HG03159 (cell line): ENCODE data around the gene CMTM7.

ENCODE experiments used
- ATAC-seq: cut with Tn5 transposase; IDR thresholded peaks from one replicate; pipeline ENCODE4 v1.9.1; 2021; ENCODE audit warnings: mild to moderate bottlenecking, moderate library complexity; ENCODE audit not compliant: unreplicated experiment

Gene CMTM7

DNA sequence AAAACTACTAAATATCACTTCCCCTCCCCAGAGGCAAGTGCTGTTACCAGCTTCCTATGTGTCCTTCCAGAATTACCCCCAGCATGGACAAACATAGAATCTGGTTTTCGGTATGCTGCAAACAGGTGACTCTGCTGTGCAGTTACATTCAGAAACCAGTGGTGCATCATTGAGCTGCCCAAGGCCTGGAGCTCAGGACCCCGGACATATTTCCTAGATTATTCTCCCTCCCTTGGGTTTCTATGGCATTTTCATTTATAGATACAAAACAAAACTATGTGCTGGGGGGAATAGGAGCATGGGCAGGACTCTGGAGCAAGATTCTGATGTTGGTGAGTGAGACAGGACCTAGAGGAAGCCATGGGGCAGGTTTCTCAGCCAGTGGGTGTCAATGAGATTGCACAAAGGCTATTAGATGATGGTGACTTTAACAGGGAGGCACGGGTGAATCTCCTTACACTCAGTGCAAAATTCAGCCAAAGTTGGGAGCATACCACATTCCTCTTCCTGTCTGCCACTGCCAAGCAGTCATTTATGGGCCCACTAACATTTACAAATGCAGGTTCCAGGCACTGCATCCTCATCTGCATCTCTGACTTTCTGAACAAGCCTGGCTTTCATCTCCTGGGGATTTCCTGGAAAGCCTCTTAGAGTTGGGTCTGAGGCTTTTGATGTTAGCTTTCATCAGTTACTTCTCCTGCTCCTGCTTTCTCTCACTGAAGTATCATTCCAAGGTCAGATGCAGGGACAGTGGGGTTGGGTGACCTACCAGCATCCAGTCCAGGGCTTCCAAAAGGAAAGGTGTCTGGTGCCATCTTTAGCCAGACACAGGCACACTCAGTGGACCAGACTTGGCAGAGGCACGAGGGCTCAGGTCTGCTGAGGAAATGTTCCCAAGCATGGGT lies 44.5 kb downstream of the CMTM7 start:
- no peak for ATAC-seq

DNA sequence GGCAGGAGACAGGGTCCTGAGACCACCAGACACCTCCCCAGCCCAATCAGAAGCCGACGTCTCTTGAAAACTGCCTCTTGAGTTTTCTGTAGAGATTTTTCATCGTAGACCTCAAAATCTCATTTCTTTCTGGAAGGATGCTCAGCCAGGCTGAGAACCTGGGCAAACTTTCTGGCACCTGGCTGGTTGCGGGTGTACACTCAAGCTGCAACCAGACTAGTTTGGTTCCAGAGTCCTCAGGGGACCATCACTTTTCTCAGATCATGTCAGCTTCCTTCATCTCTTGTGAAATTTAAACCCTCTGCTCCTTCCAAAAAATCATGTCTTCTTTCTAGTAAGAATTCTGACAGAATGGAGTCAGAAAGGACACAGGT lies 45.1 kb downstream of the CMTM7 start:
- ATAC-seq: peak; percentile 37

DNA sequence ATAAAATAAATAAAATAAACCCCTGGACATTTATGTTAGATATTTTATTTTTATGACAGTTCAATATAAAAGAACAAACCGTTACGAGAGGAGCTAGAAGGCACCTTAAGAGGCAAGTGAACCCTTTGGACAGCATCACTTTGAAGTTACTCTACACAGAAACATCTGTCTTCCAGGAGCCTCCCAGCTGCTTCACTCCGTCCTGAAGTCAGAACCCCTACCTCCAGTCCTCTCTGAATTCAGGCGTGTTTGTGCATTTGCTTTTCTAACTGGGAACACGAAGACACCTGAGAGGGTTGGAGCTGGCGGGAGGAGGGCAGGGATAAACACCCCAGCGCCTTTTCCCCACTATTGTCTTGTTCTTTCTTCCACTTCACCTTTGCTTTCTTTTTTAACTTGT lies 46.2 kb downstream of the CMTM7 start:
- no peak for ATAC-seq

- ATAC-seq: peak; percentile 87
Measured at GRCh38 chr3:32438596-32439344, 47.1 kb downstream of the CMTM7 start.

DNA sequence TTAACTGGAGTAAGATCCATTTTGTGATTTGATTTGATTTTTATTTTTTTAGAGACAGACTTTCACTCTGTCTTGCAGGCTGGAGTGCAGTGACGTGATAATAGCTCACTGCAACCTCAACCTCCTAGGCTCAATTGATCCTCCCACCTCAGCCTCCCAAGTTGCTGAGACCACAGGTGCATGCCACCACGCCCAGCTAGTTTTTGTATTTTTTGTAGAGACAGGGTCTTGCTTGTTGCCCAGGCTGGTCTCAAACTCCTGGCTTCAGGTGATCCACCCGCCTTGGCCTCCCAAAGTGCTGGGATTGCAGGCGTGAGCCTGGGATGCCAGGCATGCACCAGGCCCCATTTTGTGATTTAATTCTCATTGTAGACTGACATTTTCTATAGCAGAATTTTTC lies 47.8 kb downstream of the CMTM7 start:
- ATAC-seq: peak; percentile 20

GRCh38 chr3:32440611-32441350 lies 49.1 kb downstream of the CMTM7 start:
- no peak for ATAC-seq

- ATAC-seq: no peak
Measured at GRCh38 chr3:32442766-32443165, 51.1 kb downstream of the CMTM7 start.

DNA sequence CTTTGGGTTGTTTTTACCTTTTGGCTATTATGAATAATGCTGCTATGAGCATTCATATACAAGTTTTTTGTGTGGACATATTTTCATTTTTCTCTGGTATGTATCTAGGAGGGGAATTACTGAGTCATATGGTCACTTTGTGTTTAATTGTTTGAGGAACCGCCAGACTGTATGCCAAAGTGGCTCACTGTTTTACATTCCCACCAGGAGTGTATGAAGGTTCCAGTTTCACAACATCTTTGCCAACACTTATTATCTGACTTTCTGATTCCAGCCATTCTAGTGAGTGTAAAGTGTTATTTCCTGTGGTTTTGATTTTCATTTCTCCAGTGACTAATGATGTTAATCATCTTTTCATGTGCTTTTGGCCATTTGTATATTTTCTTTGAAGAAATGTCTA lies 51.8 kb downstream of the CMTM7 start:
- no peak for ATAC-seq

- no peak for ATAC-seq
Measured at GRCh38 chr3:32447865-32448400, 56.3 kb downstream of the CMTM7 start.

- ATAC-seq: no peak
Measured at GRCh38 chr3:32448686-32449474, 57.2 kb downstream of the CMTM7 start.

GRCh38 chr3:32449691-32450090 lies 58.0 kb downstream of the CMTM7 start:
- ATAC-seq: no peak

- no peak for ATAC-seq
Measured at GRCh38 chr3:32450426-32450825, 58.8 kb downstream of the CMTM7 start.

DNA sequence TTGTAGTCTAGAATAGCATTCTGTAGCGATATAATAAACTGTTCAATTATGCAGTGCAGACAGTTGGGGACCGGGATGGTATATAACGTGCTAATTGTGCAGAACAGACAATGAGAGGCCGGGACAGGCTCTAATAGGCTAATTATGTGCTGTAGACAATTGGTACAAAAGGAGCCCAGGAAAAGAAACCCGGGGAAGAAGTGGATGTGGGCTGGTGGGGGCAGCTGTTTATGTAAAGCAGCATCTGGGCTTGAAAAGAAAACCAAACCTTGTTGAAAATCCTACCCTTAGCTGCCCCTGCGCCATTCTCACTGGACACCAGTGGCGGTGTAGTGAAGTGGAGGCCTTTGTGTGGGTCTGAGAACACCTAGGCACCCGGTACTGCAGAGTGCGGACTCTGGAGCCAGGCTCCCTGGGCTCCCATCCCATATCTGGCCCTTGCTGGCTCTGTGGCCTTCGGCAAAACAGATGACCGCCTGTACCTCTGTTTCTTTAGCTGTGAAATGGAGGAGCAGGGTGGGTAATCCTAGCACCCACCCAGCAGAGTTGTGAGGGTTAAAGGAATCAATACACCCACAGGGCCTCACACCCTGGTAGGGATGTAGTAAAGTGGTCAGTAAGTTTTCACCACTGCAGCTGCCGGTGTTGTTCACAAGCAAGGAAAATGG lies 59.5 kb downstream of the CMTM7 start:
- no peak for ATAC-seq

DNA sequence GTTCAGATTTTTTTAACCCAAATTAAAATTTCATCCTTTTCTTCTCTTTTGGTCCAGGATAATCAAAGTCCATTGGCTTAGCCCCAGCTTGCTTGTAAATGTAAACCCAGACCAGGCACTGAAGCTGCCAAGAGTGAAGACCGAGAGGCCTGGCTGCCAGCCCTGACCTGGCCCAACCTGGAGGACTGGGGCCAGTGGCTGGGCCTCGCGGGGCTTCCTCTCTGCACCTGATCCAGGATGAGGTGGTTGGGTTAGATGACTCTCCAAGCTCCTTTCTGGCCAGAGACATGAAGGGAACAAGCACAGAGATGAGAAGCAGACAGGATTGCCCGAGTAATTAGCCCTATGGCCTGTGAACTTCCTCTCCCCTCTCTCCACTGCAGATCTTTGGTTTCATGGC lies 60.4 kb downstream of the CMTM7 start:
- no peak for ATAC-seq

DNA sequence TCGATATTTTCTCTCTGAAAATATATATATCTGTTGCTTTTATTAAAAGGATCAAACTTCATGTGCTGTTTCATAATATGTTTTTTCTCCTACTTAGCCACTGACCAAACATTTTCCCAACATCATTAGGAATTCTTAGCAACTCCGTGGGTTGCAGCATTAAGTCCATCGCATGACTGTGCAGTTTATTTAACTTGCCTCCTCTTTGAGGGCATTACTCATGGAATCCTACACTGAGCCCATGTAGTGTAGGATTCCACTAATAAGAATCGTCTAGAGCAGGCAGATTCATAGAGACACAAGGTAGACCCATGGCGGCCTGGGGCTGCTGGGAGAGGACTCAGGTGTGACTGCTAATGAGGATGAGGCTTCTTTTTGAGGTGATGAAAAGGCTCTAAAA lies 61.7 kb downstream of the CMTM7 start:
- no peak for ATAC-seq

DNA sequence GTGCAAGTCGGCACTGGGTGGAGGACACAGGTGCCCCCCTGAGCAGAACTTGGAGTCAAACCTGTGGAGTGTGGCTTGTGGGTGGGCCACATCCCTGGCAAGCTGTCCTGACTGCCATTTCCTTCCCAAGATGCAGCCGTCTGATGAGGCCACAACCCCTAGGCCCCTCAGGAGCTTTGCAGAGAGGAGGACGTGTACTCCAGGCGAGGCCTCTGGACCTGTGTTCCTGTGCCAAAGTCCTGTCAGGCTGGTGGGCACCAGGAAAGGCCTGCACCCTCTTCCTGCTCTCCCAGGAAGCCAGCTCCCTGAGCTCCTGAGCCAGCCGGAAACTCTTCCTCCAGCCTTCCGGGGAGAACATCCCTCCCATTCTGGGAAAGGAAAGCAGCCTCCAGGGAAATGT lies 62.5 kb downstream of the CMTM7 start:
- ATAC-seq: no peak

DNA sequence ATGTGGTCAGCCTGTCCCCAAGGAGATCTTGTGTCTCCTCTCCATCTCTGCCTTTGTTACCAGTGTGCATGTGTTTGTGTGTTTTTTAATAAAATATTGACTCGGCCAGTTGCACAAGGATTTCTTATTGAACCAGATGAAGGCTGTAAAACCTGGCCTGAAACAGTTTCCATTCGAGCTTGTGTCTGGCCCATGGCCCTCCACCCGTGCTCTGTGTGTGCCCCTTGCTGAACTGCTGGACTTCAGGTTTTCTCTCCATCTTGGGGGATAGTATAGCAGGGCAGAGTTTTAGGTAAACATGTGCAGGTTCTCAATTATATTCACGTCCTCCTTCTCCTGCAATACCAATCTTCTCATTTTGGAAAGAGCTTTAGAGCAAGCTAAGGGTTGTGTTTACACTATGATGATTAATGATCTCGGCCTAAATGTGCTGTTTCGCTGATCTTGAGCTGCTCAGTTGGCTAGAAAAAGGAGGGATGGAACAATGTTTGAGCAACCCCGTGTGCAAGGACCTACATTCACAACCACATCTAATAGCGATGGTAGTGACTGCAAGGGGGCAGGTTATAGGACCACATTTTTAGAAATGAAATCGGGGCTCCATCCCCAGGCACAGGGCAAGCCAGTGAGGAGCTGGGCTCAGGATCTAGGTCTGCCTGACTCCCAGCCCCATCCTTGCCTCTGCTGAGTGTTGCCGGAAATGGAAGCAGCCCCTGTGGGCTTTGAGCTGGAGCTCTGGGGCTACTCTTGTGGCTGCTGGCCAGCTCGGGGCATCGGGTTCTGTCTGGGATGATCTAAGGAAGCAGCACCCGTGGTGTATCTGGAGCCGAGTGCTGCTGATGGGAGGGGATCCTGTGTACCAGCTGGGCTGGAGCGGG lies 63.3 kb downstream of the CMTM7 start:
- no peak for ATAC-seq

- no peak for ATAC-seq
Measured at GRCh38 chr3:32455609-32456428, 64.2 kb downstream of the CMTM7 start.
